ENCODE measurements around the gene ENTHD1.

Gene ENTHD1

GRCh38 chr22:39800790-39801520, 92.6 kb downstream of the ENTHD1 start (continued):
- no peak for TF ChIP-seq ZNF518A (tag by site-specific recombination; conservative IDR thresholded peaks at IDR 0.05; ENCODE audit: low read depth)
- no peak for TF ChIP-seq ZNF2 (tag by site-specific recombination; IDR thresholded peaks at IDR 0.05)
- TF ChIP-seq ZSCAN30 (tag by site-specific recombination; IDR thresholded peaks at IDR 0.05), result peak; percentile 60; the same call in 1 of the 2 replicates
- TF ChIP-seq ZNF596 (tag by site-specific recombination; IDR thresholded peaks at IDR 0.05), result no peak
- no peak for TF ChIP-seq ZNF426 (tag by site-specific recombination; IDR thresholded peaks at IDR 0.05)
- peak; percentile 68 for TF ChIP-seq ZNF843 (tag by site-specific recombination; IDR thresholded peaks at IDR 0.05)
- no peak for TF ChIP-seq ZNF571 (tag by site-specific recombination; IDR thresholded peaks at IDR 0.05)
- peak; percentile 43; the same call in 1 of the 2 replicates for TF ChIP-seq TSHZ1 (tag by site-specific recombination; IDR thresholded peaks at IDR 0.05; ENCODE audit: borderline replicate concordance)
- TF ChIP-seq, protein P1, sequence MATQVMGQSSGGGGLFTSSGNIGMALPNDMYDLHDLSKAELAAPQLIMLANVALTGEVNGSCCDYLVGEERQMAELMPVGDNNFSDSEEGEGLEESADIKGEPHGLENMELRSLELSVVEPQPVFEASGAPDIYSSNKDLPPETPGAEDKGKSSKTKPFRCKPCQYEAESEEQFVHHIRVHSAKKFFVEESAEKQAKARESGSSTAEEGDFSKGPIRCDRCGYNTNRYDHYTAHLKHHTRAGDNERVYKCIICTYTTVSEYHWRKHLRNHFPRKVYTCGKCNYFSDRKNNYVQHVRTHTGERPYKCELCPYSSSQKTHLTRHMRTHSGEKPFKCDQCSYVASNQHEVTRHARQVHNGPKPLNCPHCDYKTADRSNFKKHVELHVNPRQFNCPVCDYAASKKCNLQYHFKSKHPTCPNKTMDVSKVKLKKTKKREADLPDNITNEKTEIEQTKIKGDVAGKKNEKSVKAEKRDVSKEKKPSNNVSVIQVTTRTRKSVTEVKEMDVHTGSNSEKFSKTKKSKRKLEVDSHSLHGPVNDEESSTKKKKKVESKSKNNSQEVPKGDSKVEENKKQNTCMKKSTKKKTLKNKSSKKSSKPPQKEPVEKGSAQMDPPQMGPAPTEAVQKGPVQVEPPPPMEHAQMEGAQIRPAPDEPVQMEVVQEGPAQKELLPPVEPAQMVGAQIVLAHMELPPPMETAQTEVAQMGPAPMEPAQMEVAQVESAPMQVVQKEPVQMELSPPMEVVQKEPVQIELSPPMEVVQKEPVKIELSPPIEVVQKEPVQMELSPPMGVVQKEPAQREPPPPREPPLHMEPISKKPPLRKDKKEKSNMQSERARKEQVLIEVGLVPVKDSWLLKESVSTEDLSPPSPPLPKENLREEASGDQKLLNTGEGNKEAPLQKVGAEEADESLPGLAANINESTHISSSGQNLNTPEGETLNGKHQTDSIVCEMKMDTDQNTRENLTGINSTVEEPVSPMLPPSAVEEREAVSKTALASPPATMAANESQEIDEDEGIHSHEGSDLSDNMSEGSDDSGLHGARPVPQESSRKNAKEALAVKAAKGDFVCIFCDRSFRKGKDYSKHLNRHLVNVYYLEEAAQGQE (tag by site-specific recombination; IDR thresholded peaks at IDR 0.05), result no peak
- no peak for TF ChIP-seq ZNF19 (tag by site-specific recombination; IDR thresholded peaks at IDR 0.05; ENCODE audit: low read depth)
- TF ChIP-seq ZNF148 (tag by site-specific recombination; IDR thresholded peaks at IDR 0.05; ENCODE audit: borderline replicate concordance), result no peak
- no peak for TF ChIP-seq GLI2 (tag by site-specific recombination; IDR thresholded peaks at IDR 0.05; ENCODE audit: borderline replicate concordance, low read depth)
- TF ChIP-seq ZNF341 (tag by site-specific recombination; IDR thresholded peaks at IDR 0.05; ENCODE audit: low read depth), result no peak
- no peak for TF ChIP-seq ZNF548 (tag by site-specific recombination; IDR thresholded peaks at IDR 0.05)
- TF ChIP-seq ZNF394 (tag by site-specific recombination; IDR thresholded peaks at IDR 0.05; ENCODE audit: borderline replicate concordance), result no peak
- TF ChIP-seq ZNF692 (tag by site-specific recombination; IDR thresholded peaks at IDR 0.05), result no peak; the same call in 1 of the 2 replicates
- 0 out of 2 replicates have a peak, but pooled peaks have one; percentile 42 for TF ChIP-seq ZEB2 (tag by site-specific recombination; IDR thresholded peaks at IDR 0.05)
- TF ChIP-seq ZNF473 (tag by site-specific recombination; IDR thresholded peaks at IDR 0.05), result no peak
- TF ChIP-seq ZNF37A (tag by site-specific recombination; IDR thresholded peaks at IDR 0.05), result no peak
- TF ChIP-seq WT1 (tag by site-specific recombination; IDR thresholded peaks at IDR 0.05), result no peak
